B cell (primary cell): ENCODE results near the gene SH3BGRL3. TPM values are rescaled to one million over a fixed set of nuclear protein-coding genes. Genes with fewer than 3 reads are reported as not detected.

Experiments
- ATAC-seq: fragments of 200-7000 bp; cut with Tn5 transposase; one replicate; pipeline ENCODE4 v1.10.0; 2021; ENCODE audit warnings: low read depth, mild to moderate bottlenecking, moderate number of reproducible peaks, moderate library complexity
- CTCF ChIA-PET: fragments of 350-600 bp; sonication (Branson Sonifier 250); formaldehyde crosslinking; loops from one replicate; lab custom pipeline; 2021; ENCODE audit warnings: antibody characterized with exemption, inconsistent platforms; lab: Charles Lee
- POLR2A ChIA-PET: fragments of 350-600 bp; sonication (Branson Sonifier 250); formaldehyde crosslinking; loops from one replicate; lab custom pipeline; 2021; ENCODE audit warnings: antibody characterized with exemption; lab: Charles Lee
- DNase-seq: peaks from one replicate; pipeline ENCODE4 v3.0.0; 2013
- H2AFZ ChIP-seq: 2 replicates; pipeline ENCODE4 v1.6.1; 2012; ENCODE audit warnings: mild to moderate bottlenecking, low read depth, low read length; ENCODE audit not compliant: insufficient read depth, poor library complexity, severe bottlenecking
- H3K27ac ChIP-seq, 2 donors: 1 replicate in 1 of 2; 2 replicates in 1 of 2; pipeline ENCODE4 v1.5.1; 2012 to 2013; ENCODE audit warnings: low read length in 2 of 2, mild to moderate bottlenecking in 2 of 2, moderate library complexity in 1 of 2
- H3K27me3 ChIP-seq, 4 experiments: fragments of 200-600 bp in 1 of 4; sonication (generic) in 1 of 4; replicated peaks in 1 of 4; 1 replicate in 2 of 4; 2 replicates in 2 of 4; pipeline versions ENCODE4 v1.6.1 to v1.7.0; 2013 to 2016; ENCODE audit warnings: low read length in 3 of 4, mild to moderate bottlenecking in 2 of 4, mixed read lengths in 1 of 4, moderate library complexity in 1 of 4; ENCODE audit not compliant: insufficient read depth in 4 of 4, control insufficient read depth in 3 of 4; ENCODE audit errors: control extremely low read depth in 1 of 4
- H3K36me3 ChIP-seq, 2 experiments: replicated peaks in 1 of 2; 1 replicate in 1 of 2; 2 replicates in 1 of 2; pipeline versions ENCODE4 v1.6.1 to v1.7.1; 2013; ENCODE audit warnings: low read length in 1 of 2; ENCODE audit not compliant: insufficient read depth in 2 of 2, control insufficient read depth in 1 of 2; ENCODE audit errors: control extremely low read depth in 1 of 2, extremely low read depth in 1 of 2
- H3K4me1 ChIP-seq, 2 donors: fragments of 200-600 bp in 1 of 2; sonication (generic) in 1 of 2; 1 replicate in 1 of 2; 2 replicates in 1 of 2; pipeline versions ENCODE4 v1.5.1 to v1.6.1; 2013 to 2017; ENCODE audit warnings: low read length in 2 of 2; ENCODE audit not compliant: control insufficient read depth in 2 of 2, insufficient read depth in 2 of 2
- H3K4me2 ChIP-seq: replicated peaks from 2 replicates; pipeline ENCODE3; 2012; ENCODE audit warnings: mild to moderate bottlenecking, low read depth, low read length; ENCODE audit not compliant: poor library complexity, severe bottlenecking
- H3K4me3 ChIP-seq, 5 experiments: fragments of 200-600 bp in 1 of 5; sonication (generic) in 1 of 5; 1 replicate in 3 of 5; 2 replicates in 2 of 5; pipeline versions ENCODE4 v1.5.1 to v1.7.0; 2011 to 2016; ENCODE audit warnings: low read length in 4 of 5, mild to moderate bottlenecking in 4 of 5, low read depth in 2 of 5, control low read depth in 1 of 5, moderate library complexity in 1 of 5; ENCODE audit not compliant: insufficient read depth in 1 of 5; ENCODE audit errors: control extremely low read depth in 1 of 5, extremely low read depth in 1 of 5
- H3K79me2 ChIP-seq: fragments of 200-600 bp; sonication (generic); one replicate; pipeline ENCODE4 v1.6.0; 2016; ENCODE audit warnings: low read length; ENCODE audit not compliant: control insufficient read depth, insufficient read depth
- H3K9ac ChIP-seq: fragments of 200-600 bp; sonication (generic); 2 replicates; pipeline ENCODE4 v1.6.1; 2017; ENCODE audit warnings: mild to moderate bottlenecking, low read length, moderate library complexity
- H3K9me3 ChIP-seq, 3 donors: one replicate each; pipeline versions ENCODE4 v1.6.1 to v1.7.1; 2013; ENCODE audit warnings: low read length in 2 of 3; ENCODE audit not compliant: control insufficient read depth in 2 of 3, insufficient read depth in 1 of 3; ENCODE audit errors: control extremely low read depth in 1 of 3
- H4K20me1 ChIP-seq: 2 replicates; pipeline ENCODE4 v1.6.0; 2012; ENCODE audit warnings: mild to moderate bottlenecking, low read length; ENCODE audit not compliant: insufficient read depth, control insufficient read depth, poor library complexity, severe bottlenecking
- H3K27ac Mint-ChIP-seq: one replicate; pipeline ENCODE4 v1.8.0; 2021; ENCODE audit warnings: mixed read lengths
- H3K27me3 Mint-ChIP-seq: one replicate; pipeline ENCODE4 v1.8.0; 2021; ENCODE audit warnings: mixed read lengths
- H3K4me1 Mint-ChIP-seq: one replicate; pipeline ENCODE4 v1.8.0; 2021; ENCODE audit warnings: mixed read lengths
- H3K4me3 Mint-ChIP-seq: one replicate; pipeline ENCODE4 v1.8.0; 2021; ENCODE audit warnings: mixed read lengths
- H3K9me3 Mint-ChIP-seq: one replicate; pipeline ENCODE4 v1.8.0; 2022; ENCODE audit warnings: mixed read lengths; ENCODE audit not compliant: insufficient read depth
- EZH2 ChIP-seq: IDR thresholded peaks from 2 replicates; pipeline ENCODE4 v1.6.1; 2012; ENCODE audit warnings: borderline replicate concordance, low read depth, mild to moderate bottlenecking, moderate library complexity, low read length; ENCODE audit not compliant: insufficient read depth, poor library complexity, severe bottlenecking
- WGBS: methylation state at CpG from one replicate; pipeline ENCODE4 v1.1.5; 2013; ENCODE audit warnings: missing lambda C conversion rate; ENCODE audit not compliant: insufficient coverage; 5-methylcytosine and 5-hydroxymethylcytosine counted together
- intact Hi-C: fragments of 100-400 bp; cut with micrococcal nuclease; formaldehyde crosslinking; loops from one replicate; pipeline ENCODE4 v1.10.0; 2022
- polyA plus RNA-seq: library from polyadenylated mRNA; depleted of rRNA; stranded (reverse); fragments of >200 nt; gene quantifications from 2 replicates; pipeline ENCODE4 v1.2.3, GENCODE V29; 2012
- total RNA-seq, 2 donors: library from RNA; stranded (reverse); fragments of 120-200 nt in 1 of 2; gene quantifications; 1 replicate in 1 of 2; 2 replicates in 1 of 2; pipeline versions ENCODE4 v1.2.3 to v1.2.4, GENCODE V29; 2013 to 2022
- TF ChIP-seq, protein P1 (sequence below): fragments of 200-600 bp; IDR thresholded peaks from one replicate; pipeline ENCODE4 v1.8.0; 2022; ENCODE audit warnings: antibody characterized with exemption, mild to moderate bottlenecking

SH3BGRL3 gene
- total and polyA plus RNA-seq, 2 donors (not counting 1 experiment from before 2014, with no cell fraction given) = 150 to 232 TPM

DNA sequence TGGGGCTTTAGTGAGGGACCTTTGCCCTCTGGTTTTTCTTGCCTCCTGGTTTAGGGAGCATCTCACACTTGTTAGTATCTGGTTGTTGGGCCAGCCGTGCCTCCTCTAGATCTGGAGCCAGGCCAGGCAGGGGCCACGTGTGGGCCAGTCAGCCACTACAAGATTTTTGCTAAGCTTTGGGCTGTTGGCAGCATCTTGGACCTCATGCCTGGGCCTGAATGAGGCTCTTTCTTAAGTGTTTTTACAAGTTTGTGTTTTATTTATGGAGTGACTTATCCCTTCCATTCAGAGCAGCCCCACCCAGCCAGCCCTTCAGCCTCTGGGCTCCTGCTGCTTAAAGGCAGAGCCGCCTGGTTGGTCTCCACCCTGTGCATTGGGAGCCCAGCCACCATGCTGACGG is 1.6 kb upstream of the SH3BGRL3 start:
- no peaks in the 10 kb centered on the region for H3K9me3 ChIP-seq
- Mint-ChIP-seq H3K4me1 (peaks cover 65% of the 10 kb centered on the region), H3K27me3 (no peaks in the 10 kb centered on the region), H3K9me3 (no peaks in the 10 kb centered on the region), H3K27ac (peak overlapping the region; percentile 89), H3K4me3 (peak overlapping the region; percentile 61)
- ATAC-seq = no peak
- H3K4me2 ChIP-seq = no peak overlapping the region
- TF ChIP-seq, protein P1, sequence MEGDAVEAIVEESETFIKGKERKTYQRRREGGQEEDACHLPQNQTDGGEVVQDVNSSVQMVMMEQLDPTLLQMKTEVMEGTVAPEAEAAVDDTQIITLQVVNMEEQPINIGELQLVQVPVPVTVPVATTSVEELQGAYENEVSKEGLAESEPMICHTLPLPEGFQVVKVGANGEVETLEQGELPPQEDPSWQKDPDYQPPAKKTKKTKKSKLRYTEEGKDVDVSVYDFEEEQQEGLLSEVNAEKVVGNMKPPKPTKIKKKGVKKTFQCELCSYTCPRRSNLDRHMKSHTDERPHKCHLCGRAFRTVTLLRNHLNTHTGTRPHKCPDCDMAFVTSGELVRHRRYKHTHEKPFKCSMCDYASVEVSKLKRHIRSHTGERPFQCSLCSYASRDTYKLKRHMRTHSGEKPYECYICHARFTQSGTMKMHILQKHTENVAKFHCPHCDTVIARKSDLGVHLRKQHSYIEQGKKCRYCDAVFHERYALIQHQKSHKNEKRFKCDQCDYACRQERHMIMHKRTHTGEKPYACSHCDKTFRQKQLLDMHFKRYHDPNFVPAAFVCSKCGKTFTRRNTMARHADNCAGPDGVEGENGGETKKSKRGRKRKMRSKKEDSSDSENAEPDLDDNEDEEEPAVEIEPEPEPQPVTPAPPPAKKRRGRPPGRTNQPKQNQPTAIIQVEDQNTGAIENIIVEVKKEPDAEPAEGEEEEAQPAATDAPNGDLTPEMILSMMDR = no peak
- TF ChIP-seq EZH2 = no peak
- peaks cover 42 to 72% of the 10 kb centered on the region in 2 donors for H3K4me1 ChIP-seq
- POLR2A ChIA-PET = interaction anchor here (1.3 to 21.9 kb wide), 2 partner anchors 11 to 39 kb away, joined by 4 to 1239 read pairs; partner anchors contain the start of gene CD52
- H3K27ac ChIP-seq = peak overlapping the region in 1 of 2 donors; percentile 35
- H3K4me3 ChIP-seq = no peak overlapping the region
- H3K36me3 ChIP-seq = peaks cover 2 to 29% of the 10 kb centered on the region in 2 experiments
- intact Hi-C loops = no loop called here
- no peaks in the 10 kb centered on the region for H3K27me3 ChIP-seq
- CTCF ChIA-PET = interaction anchor here (4.8 to 26.4 kb wide), 4 partner anchors 9 to 139 kb away, joined by 35 to 1400 read pairs (median 131); partner anchors contain the start of genes CD52 and UBXN11
- DNase-seq = no peak
- WGBS = 78% methylated on average over 2 of the region's 4 CpGs
- peaks cover 31% of the 10 kb centered on the region for H3K79me2 ChIP-seq
- H4K20me1 ChIP-seq = peaks cover 22% of the 10 kb centered on the region
- H3K9ac ChIP-seq = no peak overlapping the region
- H2AFZ ChIP-seq = no peak overlapping the region

DNA sequence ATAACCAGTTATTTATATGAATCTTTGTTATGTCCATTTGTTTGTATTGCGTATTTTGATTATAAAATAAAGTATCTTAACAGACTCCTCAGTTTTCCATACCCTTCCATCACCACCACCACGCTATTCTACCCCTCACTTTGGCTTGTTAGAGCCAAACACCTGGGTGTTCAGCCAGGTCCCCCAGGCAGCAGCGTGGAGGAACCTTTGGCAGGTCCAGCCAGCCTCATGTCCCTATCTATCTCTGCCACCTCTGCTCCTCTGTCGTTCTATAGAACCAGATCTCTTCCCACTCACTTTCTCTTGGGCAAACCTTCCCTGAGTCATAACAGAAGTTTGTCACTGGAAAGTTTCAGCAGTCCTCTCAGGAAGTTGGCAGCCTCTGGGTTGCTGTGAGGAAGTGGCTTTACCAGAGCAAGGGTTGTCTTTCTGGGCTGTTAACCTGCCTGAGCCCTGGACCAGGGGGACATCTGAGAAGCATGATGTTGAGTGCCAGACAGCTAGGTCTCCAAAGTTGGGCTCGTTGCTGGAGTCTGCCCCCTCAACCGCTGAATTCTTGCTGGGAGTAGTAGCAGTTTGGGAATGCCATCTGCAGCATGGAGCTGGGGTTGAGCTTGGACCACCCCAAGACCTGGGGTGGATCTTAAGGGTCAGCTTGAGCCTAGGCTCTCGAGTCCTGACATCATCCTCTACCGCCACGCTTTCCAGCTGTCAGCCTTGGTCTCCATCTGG is 996 bp upstream of the SH3BGRL3 start:
- TF ChIP-seq, protein P1 = no peak
- TF ChIP-seq EZH2 = no peak
- peak overlapping the region; percentile 76 for H2AFZ ChIP-seq
- H3K4me3 ChIP-seq = peak overlapping the region; percentile 75 to 93 (median 90)
- ChIA-PET POLR2A (interaction anchor here (0.5 to 21.9 kb wide), 7 partner anchors 10 to 876 kb away, joined by 3 to 1239 read pairs (median 5); partner anchors contain the start of genes CD52 and SLC9A1), CTCF (interaction anchor here (1.1 to 26.4 kb wide), 11 partner anchors 8 to 136 kb away, joined by 3 to 1400 read pairs (median 4); partner anchors contain the start of genes CD52, CEP85, UBXN11 and ZNF593)
- Mint-ChIP-seq H3K27me3 (no peaks in the 10 kb centered on the region), H3K9me3 (no peaks in the 10 kb centered on the region), H3K4me3 (peak overlapping the region; percentile 92), H3K27ac (peak overlapping the region; percentile 90), H3K4me1 (peaks cover 71% of the 10 kb centered on the region)
- H3K27me3 ChIP-seq = no peaks in the 10 kb centered on the region
- H4K20me1 ChIP-seq = peaks cover 22% of the 10 kb centered on the region
- ATAC-seq (no peak), DNase-seq (peak; percentile 37)
- H3K4me2 ChIP-seq = peak overlapping the region; percentile 95
- peak overlapping the region; percentile 80 for H3K9ac ChIP-seq
- H3K79me2 ChIP-seq = peaks cover 31% of the 10 kb centered on the region
- WGBS = 44% methylated on average over 5 of the region's 9 CpGs
- H3K27ac ChIP-seq = peak overlapping the region; percentile 73 to 81
- no peaks in the 10 kb centered on the region for H3K9me3 ChIP-seq
- intact Hi-C loops = loop anchor here (1.0 kb wide), 1 partner anchor 84 kb away; no protein-coding TSS in a partner anchor
- peaks cover 47 to 77% of the 10 kb centered on the region in 2 donors for H3K4me1 ChIP-seq
- H3K36me3 ChIP-seq = peaks cover 2 to 29% of the 10 kb centered on the region in 2 experiments
